Measurements from ENCODE around the gene PRUNE2.

The PRUNE2 gene

GRCh38 chr9:76613150-76613781 lies 292.6 kb downstream of the PRUNE2 start:
- TF ChIP-seq CTCF (IDR thresholded peaks at IDR 0.05) = no peak

- TF ChIP-seq CTCF (IDR thresholded peaks at IDR 0.05) = no peak
Observed at GRCh38 chr9:76610011-76610352, 295.9 kb downstream of the PRUNE2 start.

- no peak for TF ChIP-seq CTCF (IDR thresholded peaks at IDR 0.05)
Observed at GRCh38 chr9:76609285-76610010, 296.5 kb downstream of the PRUNE2 start.

GRCh38 chr9:76608575-76609273 lies 297.2 kb downstream of the PRUNE2 start:
- no peak for TF ChIP-seq CTCF (IDR thresholded peaks at IDR 0.05)

GRCh38 chr9:76607730-76608436 lies 298.0 kb downstream of the PRUNE2 start:
- no peak for TF ChIP-seq CTCF (IDR thresholded peaks at IDR 0.05)

GRCh38 chr9:76605321-76605900 lies 300.5 kb downstream of the PRUNE2 start:
- TF ChIP-seq CTCF (IDR thresholded peaks at IDR 0.05) = no peak

GRCh38 chr9:76603931-76604570 lies 301.9 kb downstream of the PRUNE2 start:
- no peak for TF ChIP-seq CTCF (IDR thresholded peaks at IDR 0.05)
